A673 (cell line): Measurements from ENCODE around the gene KIF26B.

Experiments
- EZH2 ChIP-seq: fragments of 200-600 bp; sonication (generic); IDR thresholded peaks from 2 replicates; pipeline ENCODE4 v1.6.1; 2017; ENCODE audit warnings: borderline replicate concordance, low read depth, mild to moderate bottlenecking, mixed read lengths, antibody characterized with exemption, low read length; ENCODE audit not compliant: poor library complexity, severe bottlenecking
- TF ChIP-seq, protein P1 (sequence below): fragments of 300-800, 200-600 bp; sonication (generic); conservative IDR thresholded peaks from 2 replicates; pipeline ENCODE4 v1.5.1; 2017; ENCODE audit warnings: low read depth, mild to moderate bottlenecking, antibody characterized with exemption, low read length, moderate library complexity, mixed read lengths

DNA sequence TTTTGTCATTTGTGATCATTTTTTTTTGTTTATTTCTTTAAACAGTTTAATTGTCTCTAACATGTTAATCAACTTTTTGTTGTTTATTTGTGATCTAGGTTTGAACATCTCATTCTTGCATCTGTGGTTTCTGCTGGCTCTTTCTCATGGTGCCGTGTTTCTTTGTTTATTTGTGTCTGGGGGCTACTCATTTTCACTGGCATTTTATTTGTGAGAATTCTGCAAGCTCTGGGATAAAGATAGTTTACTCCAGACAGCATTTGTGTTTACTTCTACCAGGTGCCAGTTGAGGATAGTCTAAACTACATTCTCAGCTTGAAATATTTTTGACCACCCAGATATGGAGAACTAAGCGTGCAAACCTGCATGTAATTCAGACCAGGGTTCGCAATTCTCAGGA, 508.6 kb downstream of the KIF26B start:
- no peak for TF ChIP-seq EZH2
- TF ChIP-seq, protein P1, sequence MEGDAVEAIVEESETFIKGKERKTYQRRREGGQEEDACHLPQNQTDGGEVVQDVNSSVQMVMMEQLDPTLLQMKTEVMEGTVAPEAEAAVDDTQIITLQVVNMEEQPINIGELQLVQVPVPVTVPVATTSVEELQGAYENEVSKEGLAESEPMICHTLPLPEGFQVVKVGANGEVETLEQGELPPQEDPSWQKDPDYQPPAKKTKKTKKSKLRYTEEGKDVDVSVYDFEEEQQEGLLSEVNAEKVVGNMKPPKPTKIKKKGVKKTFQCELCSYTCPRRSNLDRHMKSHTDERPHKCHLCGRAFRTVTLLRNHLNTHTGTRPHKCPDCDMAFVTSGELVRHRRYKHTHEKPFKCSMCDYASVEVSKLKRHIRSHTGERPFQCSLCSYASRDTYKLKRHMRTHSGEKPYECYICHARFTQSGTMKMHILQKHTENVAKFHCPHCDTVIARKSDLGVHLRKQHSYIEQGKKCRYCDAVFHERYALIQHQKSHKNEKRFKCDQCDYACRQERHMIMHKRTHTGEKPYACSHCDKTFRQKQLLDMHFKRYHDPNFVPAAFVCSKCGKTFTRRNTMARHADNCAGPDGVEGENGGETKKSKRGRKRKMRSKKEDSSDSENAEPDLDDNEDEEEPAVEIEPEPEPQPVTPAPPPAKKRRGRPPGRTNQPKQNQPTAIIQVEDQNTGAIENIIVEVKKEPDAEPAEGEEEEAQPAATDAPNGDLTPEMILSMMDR: no peak
